Left lung (tissue), 10 donors: ENCODE measurements around the gene PSMA7. TPM values are rescaled to one million over a fixed set of nuclear protein-coding genes. Genes with fewer than 3 reads are reported as not detected.

ENCODE experiments used
- ATAC-seq: fragments of 200-7000 bp; cut with Tn5 transposase; one replicate; pipeline ENCODE4 v1.9.1; 2020; ENCODE audit warnings: moderate library complexity
- DNase-seq, 4 donors: peaks; one replicate each; pipeline ENCODE4 v3.0.0-alpha.2; 2013 to 2020
- H3K27ac ChIP-seq, 2 donors: fragments of 200-600 bp; sonication (generic) in 1 of 2; one replicate each; pipeline versions ENCODE4 v1.5.0 to v1.8.0; 2020 to 2021
- H3K27me3 ChIP-seq, 2 donors: fragments of 200-600 bp; sonication (generic) in 1 of 2; one replicate each; pipeline versions ENCODE4 v1.5.0 to v1.8.0; 2020 to 2021
- H3K36me3 ChIP-seq, 2 donors: fragments of 200-600 bp; sonication (generic) in 1 of 2; one replicate each; pipeline versions ENCODE4 v1.5.0 to v1.8.0; 2020 to 2021
- H3K4me1 ChIP-seq, 2 donors: fragments of 200-600 bp; one replicate each; pipeline ENCODE4 v1.8.0; 2021
- H3K4me3 ChIP-seq, 2 donors: fragments of 200-600 bp; sonication (generic) in 1 of 2; one replicate each; pipeline versions ENCODE4 v1.5.0 to v1.8.0; 2020 to 2021; ENCODE audit warnings: mild to moderate bottlenecking in 1 of 2
- H3K9me3 ChIP-seq, 2 donors: fragments of 200-600 bp; sonication (generic) in 1 of 2; one replicate each; pipeline versions ENCODE4 v1.5.0 to v1.8.0; 2020 to 2021
- intact Hi-C, 2 donors: fragments of 100-400 bp; cut with DNase I; formaldehyde crosslinking; loops; one replicate each; pipeline versions ENCODE4 v1.11.2 to v1.14.2; 2022
- polyA plus RNA-seq, 6 donors: library from polyadenylated mRNA; unstranded; fragments of 120-200 nt; gene quantifications; one replicate each; pipeline ENCODE4 v1.2.1, GENCODE V29; 2013; ENCODE audit not compliant: insufficient read length in 6 of 6
- total RNA-seq, 2 donors: library from RNA; stranded (reverse); fragmentation: NEBNext Ultra II Directional; extraction: Animal tissue kit (Norgen Biotek cat#: 25700); gene quantifications; one replicate each; pipeline ENCODE4 v1.2.1, GENCODE V29; 2021
- TF ChIP-seq, protein P1 (sequence below), 2 donors: fragments of 200-600 bp; sonication (generic) in 1 of 2; IDR thresholded peaks; one replicate each; pipeline versions ENCODE4 v1.5.0 to v1.8.0; 2021; ENCODE audit warnings: antibody characterized with exemption in 2 of 2
- donor health status: DM: no; HTN: yes; CAD: no.
- donor health status: DM: no; HTN: no; CAD: no.

Gene PSMA7
- total and polyA plus RNA-seq, 8 donors: 150 to 296 (median 173) TPM

- H3K27me3 ChIP-seq: peaks cover 0 to 30% of the 10 kb centered on the region in 2 donors
- DNase-seq: peak in 2 of 4 donors; percentile 58 to 87
- H3K36me3 ChIP-seq: peaks cover 0 to 17% of the 10 kb centered on the region in 2 donors
- H3K4me1 ChIP-seq: peaks cover 8 to 23% of the 10 kb centered on the region in 2 donors
- peak overlapping the region; percentile 67 to 85 for H3K4me3 ChIP-seq
- H3K9me3 ChIP-seq: no peaks in the 10 kb centered on the region
- peak overlapping the region; percentile 83 to 95 for H3K27ac ChIP-seq
- intact Hi-C loops: loop anchor here in 1 of 2 donors (10.0 kb wide), 1 partner anchor 56 kb away; the partner anchor contains the start of gene TAF4
- TF ChIP-seq, protein P1, sequence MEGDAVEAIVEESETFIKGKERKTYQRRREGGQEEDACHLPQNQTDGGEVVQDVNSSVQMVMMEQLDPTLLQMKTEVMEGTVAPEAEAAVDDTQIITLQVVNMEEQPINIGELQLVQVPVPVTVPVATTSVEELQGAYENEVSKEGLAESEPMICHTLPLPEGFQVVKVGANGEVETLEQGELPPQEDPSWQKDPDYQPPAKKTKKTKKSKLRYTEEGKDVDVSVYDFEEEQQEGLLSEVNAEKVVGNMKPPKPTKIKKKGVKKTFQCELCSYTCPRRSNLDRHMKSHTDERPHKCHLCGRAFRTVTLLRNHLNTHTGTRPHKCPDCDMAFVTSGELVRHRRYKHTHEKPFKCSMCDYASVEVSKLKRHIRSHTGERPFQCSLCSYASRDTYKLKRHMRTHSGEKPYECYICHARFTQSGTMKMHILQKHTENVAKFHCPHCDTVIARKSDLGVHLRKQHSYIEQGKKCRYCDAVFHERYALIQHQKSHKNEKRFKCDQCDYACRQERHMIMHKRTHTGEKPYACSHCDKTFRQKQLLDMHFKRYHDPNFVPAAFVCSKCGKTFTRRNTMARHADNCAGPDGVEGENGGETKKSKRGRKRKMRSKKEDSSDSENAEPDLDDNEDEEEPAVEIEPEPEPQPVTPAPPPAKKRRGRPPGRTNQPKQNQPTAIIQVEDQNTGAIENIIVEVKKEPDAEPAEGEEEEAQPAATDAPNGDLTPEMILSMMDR (IDR thresholded peaks at IDR 0.05): no peak
- ATAC-seq: peak; percentile 3
Observed at GRCh38 chr20:62120990-62121775, 22.0 kb downstream of the PSMA7 start.

DNA sequence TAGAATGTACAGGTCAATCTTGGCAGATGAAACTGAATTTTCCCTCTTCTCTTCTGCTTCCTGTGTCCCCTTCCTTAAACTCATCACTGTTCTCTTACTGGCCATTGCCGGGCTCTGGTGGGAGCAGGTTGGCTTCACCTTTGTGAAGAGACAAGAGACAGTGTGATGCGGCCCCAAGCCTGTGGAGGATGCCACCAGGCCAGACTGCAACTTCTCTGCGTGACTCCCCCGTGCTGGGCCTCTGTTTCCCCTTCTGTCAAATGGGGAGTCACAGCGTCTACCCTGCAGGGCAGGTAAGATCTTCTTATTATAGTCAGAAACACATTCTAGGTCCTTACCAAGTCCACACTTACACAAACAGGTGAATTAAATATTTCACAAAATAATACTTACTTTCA lies 22.8 kb downstream of the PSMA7 start:
- intact Hi-C loops: loop anchor here in 1 of 2 donors (10.0 kb wide), 1 partner anchor 56 kb away; the partner anchor contains the start of gene TAF4
- H3K4me1 ChIP-seq: peaks cover 8 to 23% of the 10 kb centered on the region in 2 donors
- peak overlapping the region in 1 of 2 donors; percentile 44 for H3K27ac ChIP-seq
- DNase-seq (no peak), ATAC-seq (no peak)
- H3K4me3 ChIP-seq: no peak overlapping the region
- TF ChIP-seq, protein P1 (IDR thresholded peaks at IDR 0.05): no peak
- H3K9me3 ChIP-seq: no peaks in the 10 kb centered on the region
- peaks cover 0 to 38% of the 10 kb centered on the region in 2 donors for H3K27me3 ChIP-seq
- H3K36me3 ChIP-seq: peaks cover 0 to 9% of the 10 kb centered on the region in 2 donors

DNA sequence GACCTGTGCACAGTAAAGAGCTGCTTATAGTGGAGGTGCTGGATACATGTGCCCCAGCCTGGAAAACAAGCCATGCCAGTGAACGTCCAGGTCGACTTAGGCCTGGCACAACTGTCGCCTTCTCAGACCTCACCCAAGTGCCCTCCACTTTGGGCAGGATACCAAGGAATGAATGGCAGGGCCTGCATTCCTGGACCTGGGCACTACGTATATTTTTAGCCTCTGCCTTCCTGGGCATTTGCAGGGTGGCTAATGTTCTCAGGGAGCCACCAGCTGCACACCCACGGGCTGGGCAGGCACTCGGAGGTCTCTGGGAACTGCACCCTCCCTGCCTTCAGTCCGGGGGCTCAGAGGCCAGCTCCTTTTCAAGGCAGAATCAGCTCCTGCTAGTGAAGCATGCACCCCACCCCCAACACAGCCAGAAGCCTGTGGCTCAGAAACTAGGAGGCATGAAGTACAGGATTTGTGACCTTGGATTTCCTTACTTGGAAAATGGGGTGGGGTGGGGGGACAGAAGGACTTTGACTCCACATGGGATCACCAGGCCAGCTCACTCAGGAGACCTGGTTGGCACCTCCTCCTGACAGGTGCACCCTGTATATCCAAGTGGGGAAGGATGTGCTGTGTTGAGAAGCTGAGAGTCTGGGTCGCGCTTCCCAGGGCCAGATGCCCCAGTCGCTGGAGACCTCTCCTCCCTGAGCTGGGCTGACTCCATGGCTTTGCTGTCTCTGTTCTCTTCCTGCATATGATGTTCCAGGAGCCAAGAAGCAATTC lies 23.4 kb downstream of the PSMA7 start:
- peaks cover 0 to 44% of the 10 kb centered on the region in 2 donors for H3K27me3 ChIP-seq
- H3K9me3 ChIP-seq: no peaks in the 10 kb centered on the region
- intact Hi-C loops: loop anchor here in 1 of 2 donors (10.0 kb wide), 1 partner anchor 55 kb away; the partner anchor contains the start of gene TAF4
- H3K4me3 ChIP-seq: no peak overlapping the region
- H3K36me3 ChIP-seq: peaks cover 0 to 3% of the 10 kb centered on the region in 2 donors
- TF ChIP-seq, protein P1 (IDR thresholded peaks at IDR 0.05): no peak
- H3K4me1 ChIP-seq: peaks cover 8 to 23% of the 10 kb centered on the region in 2 donors
- DNase-seq: peak in 2 of 4 donors; percentile 25 to 72
- peak overlapping the region; percentile 33 to 44 for H3K27ac ChIP-seq
- ATAC-seq: peak; percentile 22

DNA sequence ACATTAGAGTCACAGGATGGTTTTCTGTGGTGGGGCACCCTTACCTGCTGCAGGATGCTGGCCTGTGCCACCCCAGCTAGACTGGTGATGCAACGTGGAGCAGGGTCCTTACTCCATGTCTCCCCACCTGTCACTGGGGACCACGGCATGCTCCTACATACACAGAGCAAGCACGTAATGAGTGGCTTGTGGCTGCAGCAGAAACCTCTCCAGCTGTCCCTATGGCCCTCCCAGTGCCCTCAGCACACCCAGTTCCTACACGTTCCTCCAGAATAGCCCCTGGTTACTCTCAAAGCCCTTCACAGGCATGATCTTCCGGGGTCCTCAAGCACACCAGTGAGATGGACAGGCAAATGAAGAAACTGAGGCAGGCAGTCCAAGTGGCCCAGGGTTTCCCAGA lies 24.1 kb downstream of the PSMA7 start:
- ATAC-seq: no peak
- Histone ChIP-seq H3K36me3 (no peaks in the 10 kb centered on the region), H3K27ac (no peak overlapping the region), H3K27me3 (peaks cover 0 to 50% of the 10 kb centered on the region in 2 donors), H3K4me1 (peaks cover 8 to 18% of the 10 kb centered on the region in 2 donors), H3K4me3 (no peak overlapping the region), H3K9me3 (peaks cover 0 to 1% of the 10 kb centered on the region in 2 donors)
- no peak for DNase-seq
- intact Hi-C loops: no loop called here
- TF ChIP-seq, protein P1 (IDR thresholded peaks at IDR 0.05): no peak
